PC-3 (cell line): ENCODE data around the gene AP3S2.

ENCODE experiments used
- EZH2 ChIP-seq: fragments of 300-600 bp; sonication (generic); IDR thresholded peaks from one replicate; pipeline ENCODE4 v1.6.1; 2017; ENCODE audit warnings: antibody characterized with exemption, mild to moderate bottlenecking, low read length; ENCODE audit not compliant: unreplicated experiment
- TF ChIP-seq, protein P1 (sequence below): fragments of 300-600 bp; sonication (generic); conservative IDR thresholded peaks from 2 replicates; pipeline ENCODE4 v1.5.1; 2017; ENCODE audit warnings: antibody characterized with exemption, low read depth, mild to moderate bottlenecking, low read length

DNA sequence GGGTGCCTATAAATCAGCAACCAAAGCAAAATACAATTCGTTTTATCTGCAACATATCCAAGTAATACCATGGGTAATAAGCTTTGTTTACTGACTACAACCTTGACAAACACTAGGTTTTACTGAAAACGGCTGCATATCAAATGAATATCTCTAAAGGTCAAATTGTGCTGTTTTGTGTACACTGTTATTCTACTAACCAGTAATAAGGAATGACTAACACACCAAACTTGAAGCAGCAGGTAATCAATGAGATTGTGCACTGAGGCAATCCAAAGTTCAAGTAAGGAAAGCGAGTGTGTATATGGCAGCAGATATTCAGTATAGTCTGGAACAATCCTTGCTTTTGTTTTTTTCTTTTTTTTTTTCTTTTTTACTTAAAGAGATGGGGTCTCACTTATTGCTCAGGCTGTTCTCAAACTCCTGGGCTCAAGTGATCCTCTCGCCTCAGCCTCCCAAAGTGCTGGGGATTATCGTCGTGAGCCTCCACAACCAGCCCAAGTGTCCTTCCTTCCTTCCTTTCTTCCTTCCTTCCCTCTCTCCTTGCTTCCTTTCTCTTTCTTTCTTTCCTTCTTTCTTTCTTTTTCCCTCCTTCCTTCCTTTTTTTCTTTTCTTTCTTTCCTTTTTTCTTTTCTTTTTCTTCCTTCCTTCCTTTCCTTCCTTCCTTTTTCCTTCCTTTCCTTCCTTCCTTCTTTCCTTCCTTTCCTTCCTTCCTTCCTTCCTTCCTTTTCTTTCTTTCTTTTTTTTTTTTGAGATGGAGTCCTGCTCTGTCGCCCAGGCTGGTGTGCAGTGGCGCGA, 34.9 kb downstream of the AP3S2 start:
- TF ChIP-seq, protein P1, sequence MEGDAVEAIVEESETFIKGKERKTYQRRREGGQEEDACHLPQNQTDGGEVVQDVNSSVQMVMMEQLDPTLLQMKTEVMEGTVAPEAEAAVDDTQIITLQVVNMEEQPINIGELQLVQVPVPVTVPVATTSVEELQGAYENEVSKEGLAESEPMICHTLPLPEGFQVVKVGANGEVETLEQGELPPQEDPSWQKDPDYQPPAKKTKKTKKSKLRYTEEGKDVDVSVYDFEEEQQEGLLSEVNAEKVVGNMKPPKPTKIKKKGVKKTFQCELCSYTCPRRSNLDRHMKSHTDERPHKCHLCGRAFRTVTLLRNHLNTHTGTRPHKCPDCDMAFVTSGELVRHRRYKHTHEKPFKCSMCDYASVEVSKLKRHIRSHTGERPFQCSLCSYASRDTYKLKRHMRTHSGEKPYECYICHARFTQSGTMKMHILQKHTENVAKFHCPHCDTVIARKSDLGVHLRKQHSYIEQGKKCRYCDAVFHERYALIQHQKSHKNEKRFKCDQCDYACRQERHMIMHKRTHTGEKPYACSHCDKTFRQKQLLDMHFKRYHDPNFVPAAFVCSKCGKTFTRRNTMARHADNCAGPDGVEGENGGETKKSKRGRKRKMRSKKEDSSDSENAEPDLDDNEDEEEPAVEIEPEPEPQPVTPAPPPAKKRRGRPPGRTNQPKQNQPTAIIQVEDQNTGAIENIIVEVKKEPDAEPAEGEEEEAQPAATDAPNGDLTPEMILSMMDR = no peak
- TF ChIP-seq EZH2 = no peak
